Brain microvascular endothelial cell (primary cell): Measurements from ENCODE around the gene MTRR.

Experiments used
- DNase-seq: peaks from one replicate; pipeline ENCODE4 v3.0.0-alpha.2; 2020
- H3K27ac ChIP-seq: fragments of 250-450 bp; sonication (Bioruptor Pico); 2 replicates; pipeline ENCODE4 v1.5.1; 2020; ENCODE audit warnings: mild to moderate bottlenecking, moderate library complexity
- H3K27me3 ChIP-seq: fragments of 250-450 bp; sonication (Bioruptor Pico); replicated peaks from 2 replicates; pipeline ENCODE4 v1.5.1; 2020; ENCODE audit warnings: mild to moderate bottlenecking
- H3K36me3 ChIP-seq: fragments of 250-450 bp; sonication (Bioruptor Pico); replicated peaks from 2 replicates; pipeline ENCODE4 v1.5.1; 2020; ENCODE audit warnings: mild to moderate bottlenecking
- H3K4me3 ChIP-seq: 2 replicates; pipeline ENCODE4 v1.5.1; 2011; ENCODE audit warnings: low read depth, mild to moderate bottlenecking, control low read depth, low read length, moderate library complexity
- CTCF ChIP-seq: IDR thresholded peaks from 2 replicates; pipeline ENCODE4 v1.5.1; 2011; ENCODE audit warnings: low read depth, mild to moderate bottlenecking, moderate library complexity, low read length, control low read depth, inconsistent platforms; ENCODE audit errors: missing control alignments
- in situ Hi-C: cut with HindIII; loops from 2 replicates; pipeline ENCODE4 v1.10.0; 2017; ENCODE audit warnings: low sequenced_read_pairs, low pct_ligation_motif_present

MTRR gene

GRCh38 chr5:7947301-7947700, 78.4 kb downstream of the MTRR start:
- Histone ChIP-seq H3K27me3 (no peaks in the 10 kb centered on the region), H3K27ac (no peak overlapping the region), H3K36me3 (no peaks in the 10 kb centered on the region), H3K4me3 (no peak overlapping the region)
- DNase-seq, result no peak
- no peak for TF ChIP-seq CTCF
- in situ Hi-C loops, result no loop called here
